WTC11 (cell line): ENCODE data around the gene AGR3. TPM values are rescaled to one million over a fixed set of nuclear protein-coding genes. Genes with fewer than 3 reads are reported as not detected.

Experiments used
- ATAC-seq: fragments of 200-7000 bp; cut with Tn5 transposase; 2 replicates; pipeline ENCODE4 v1.10.0; 2021; ENCODE audit warnings: mild to moderate bottlenecking, moderate library complexity
- CTCF ChIA-PET: fragments of 300-600 bp; sonication (Branson Sonifier 250); formaldehyde crosslinking; loops from one replicate; lab custom pipeline; 2021; ENCODE audit warnings: antibody characterized with exemption; lab: Charles Lee
- POLR2A ChIA-PET: fragments of 350-600 bp; sonication (Branson Sonifier 250); formaldehyde crosslinking; loops from one replicate; lab custom pipeline; 2021; ENCODE audit warnings: antibody characterized with exemption; lab: Charles Lee
- DNase-seq: peaks from one replicate; pipeline ENCODE4 v3.0.0; 2021; ENCODE audit warnings: low spot score
- H3K27ac Mint-ChIP-seq: 2 replicates; pipeline ENCODE4 v1.8.0; 2021; ENCODE audit warnings: mixed read lengths
- H3K27me3 Mint-ChIP-seq: 2 replicates; pipeline ENCODE4 v1.8.0; 2021; ENCODE audit warnings: low read depth, mild to moderate bottlenecking, moderate library complexity, mixed read lengths
- H3K36me3 Mint-ChIP-seq: 2 replicates; pipeline ENCODE4 v1.8.0; 2021; ENCODE audit warnings: mixed read lengths
- H3K4me1 Mint-ChIP-seq: 2 replicates; pipeline ENCODE4 v1.8.0; 2022; ENCODE audit warnings: mixed read lengths
- H3K4me3 Mint-ChIP-seq: 2 replicates; pipeline ENCODE4 v1.8.0; 2021; ENCODE audit warnings: mild to moderate bottlenecking, moderate library complexity, mixed read lengths
- H3K9me3 Mint-ChIP-seq: 2 replicates; pipeline ENCODE4 v1.8.0; 2021; ENCODE audit warnings: mixed read lengths
- ATF3 ChIP-seq: sonication (generic); formaldehyde crosslinking; conservative IDR thresholded peaks from 2 replicates; pipeline ENCODE4 v1.8.1; 2022; ENCODE audit warnings: mild to moderate bottlenecking, missing genetic modification reagents
- CBFB ChIP-seq: sonication (generic); formaldehyde crosslinking; IDR thresholded peaks from 2 replicates; pipeline ENCODE4 v1.8.1; 2022; ENCODE audit warnings: mild to moderate bottlenecking, low read depth, missing genetic modification reagents
- EMX1 ChIP-seq: fragments of 250-450 bp; sonication (Bioruptor Pico); IDR thresholded peaks from 2 replicates; pipeline ENCODE4 v1.8.0; 2021; ENCODE audit warnings: mild to moderate bottlenecking
- ESRRA ChIP-seq: sonication (generic); formaldehyde crosslinking; IDR thresholded peaks from 2 replicates; pipeline ENCODE4 v1.8.1; 2022; ENCODE audit warnings: mild to moderate bottlenecking, missing genetic modification reagents, borderline replicate concordance
- ETV6 ChIP-seq: sonication (generic); formaldehyde crosslinking; IDR thresholded peaks from 2 replicates; pipeline ENCODE4 v1.8.1; 2022; ENCODE audit warnings: mild to moderate bottlenecking, missing genetic modification reagents
- FOXK1 ChIP-seq: sonication (generic); formaldehyde crosslinking; IDR thresholded peaks from 2 replicates; pipeline ENCODE4 v1.8.0; 2022; ENCODE audit warnings: mild to moderate bottlenecking, moderate library complexity, missing genetic modification reagents
- JUN ChIP-seq: sonication (generic); formaldehyde crosslinking; IDR thresholded peaks from 2 replicates; pipeline ENCODE4 v1.8.0; 2023; ENCODE audit warnings: mild to moderate bottlenecking, missing genetic modification reagents
- MXD4 ChIP-seq: fragments of 250-450 bp; sonication (Bioruptor Pico); IDR thresholded peaks from 2 replicates; pipeline ENCODE4 v1.8.0; 2021; ENCODE audit warnings: mild to moderate bottlenecking, moderate library complexity, borderline replicate concordance
- NR3C1 ChIP-seq: sonication (generic); formaldehyde crosslinking; conservative IDR thresholded peaks from 2 replicates; pipeline ENCODE4 v1.8.1; 2023; ENCODE audit warnings: low read depth, mild to moderate bottlenecking, missing genetic modification reagents
- PRDM15 ChIP-seq: sonication (generic); formaldehyde crosslinking; IDR thresholded peaks from 2 replicates; pipeline ENCODE4 v1.8.0; 2022; ENCODE audit warnings: missing genetic modification reagents
- PRRX2 ChIP-seq: fragments of 250-450 bp; sonication (Bioruptor Pico); IDR thresholded peaks from 2 replicates; pipeline ENCODE4 v1.8.0; 2021; ENCODE audit warnings: mild to moderate bottlenecking
- TEAD4 ChIP-seq: sonication (generic); formaldehyde crosslinking; IDR thresholded peaks from 2 replicates; pipeline ENCODE4 v1.8.0; 2022; ENCODE audit warnings: mild to moderate bottlenecking, missing genetic modification reagents
- USF1 ChIP-seq: sonication (generic); formaldehyde crosslinking; IDR thresholded peaks from 2 replicates; pipeline ENCODE4 v1.8.0; 2022; ENCODE audit warnings: mild to moderate bottlenecking, missing genetic modification reagents
- ZBTB43 ChIP-seq: sonication (generic); formaldehyde crosslinking; IDR thresholded peaks from 2 replicates; pipeline ENCODE4 v1.8.1; 2023; ENCODE audit warnings: mild to moderate bottlenecking, missing genetic modification reagents
- total RNA-seq: library from RNA; stranded (reverse); gene quantifications from 3 replicates; pipeline ENCODE4 v1.2.3, GENCODE V29; 2021
- TF ChIP-seq, protein P1 (sequence below): sonication (generic); formaldehyde crosslinking; IDR thresholded peaks from 2 replicates; pipeline ENCODE4 v1.8.0; 2022; ENCODE audit warnings: mild to moderate bottlenecking, missing genetic modification reagents
- TF ChIP-seq, protein P2 (sequence below): fragments of 250-450 bp; sonication (Bioruptor Pico); conservative IDR thresholded peaks from 2 replicates; pipeline ENCODE4 v1.9.0; 2021; ENCODE audit warnings: mild to moderate bottlenecking
- TF ChIP-seq, protein P3 (sequence below): fragments of 250-450 bp; sonication (Bioruptor Pico); IDR thresholded peaks from 2 replicates; pipeline ENCODE4 v1.9.0; 2021; ENCODE audit warnings: mild to moderate bottlenecking, borderline replicate concordance
- TF ChIP-seq, protein P4 (sequence below): fragments of 250-450 bp; sonication (Bioruptor Pico); IDR thresholded peaks from 2 replicates; pipeline ENCODE4 v1.9.0; 2021; ENCODE audit warnings: mild to moderate bottlenecking

The AGR3 gene
- total RNA-seq, 1 experiment from 2014 or later = not detected

DNA sequence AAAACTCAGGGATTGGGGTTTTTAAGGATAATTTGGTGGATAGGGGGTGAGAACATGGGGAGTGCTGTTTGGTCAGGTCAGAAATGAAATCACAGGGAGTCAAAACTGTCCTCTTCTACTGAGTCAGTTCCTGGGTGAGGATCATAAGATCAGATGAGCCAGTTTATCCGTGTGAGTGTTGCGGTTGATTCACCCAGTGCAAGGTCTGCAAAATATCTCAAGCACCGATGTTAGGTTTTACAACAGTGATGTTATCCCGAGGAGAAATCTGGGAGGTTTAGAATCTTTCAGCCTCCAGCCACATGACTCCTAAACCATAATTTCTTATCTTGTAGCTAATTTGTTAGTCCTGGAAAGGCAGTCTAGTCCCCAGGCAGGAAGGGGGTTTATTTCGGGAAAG lies 45.3 kb downstream of the AGR3 start (continued):
- TF ChIP-seq CBFB (CRISPR knock-in tag) (no peak), JUN (CRISPR knock-in tag) (no peak), PRDM15 (no peak), EMX1 (CRISPR knock-in tag) (no peak)
- TF ChIP-seq, protein P1, sequence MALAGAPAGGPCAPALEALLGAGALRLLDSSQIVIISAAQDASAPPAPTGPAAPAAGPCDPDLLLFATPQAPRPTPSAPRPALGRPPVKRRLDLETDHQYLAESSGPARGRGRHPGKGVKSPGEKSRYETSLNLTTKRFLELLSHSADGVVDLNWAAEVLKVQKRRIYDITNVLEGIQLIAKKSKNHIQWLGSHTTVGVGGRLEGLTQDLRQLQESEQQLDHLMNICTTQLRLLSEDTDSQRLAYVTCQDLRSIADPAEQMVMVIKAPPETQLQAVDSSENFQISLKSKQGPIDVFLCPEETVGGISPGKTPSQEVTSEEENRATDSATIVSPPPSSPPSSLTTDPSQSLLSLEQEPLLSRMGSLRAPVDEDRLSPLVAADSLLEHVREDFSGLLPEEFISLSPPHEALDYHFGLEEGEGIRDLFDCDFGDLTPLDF (CRISPR knock-in tag) = no peak

DNA sequence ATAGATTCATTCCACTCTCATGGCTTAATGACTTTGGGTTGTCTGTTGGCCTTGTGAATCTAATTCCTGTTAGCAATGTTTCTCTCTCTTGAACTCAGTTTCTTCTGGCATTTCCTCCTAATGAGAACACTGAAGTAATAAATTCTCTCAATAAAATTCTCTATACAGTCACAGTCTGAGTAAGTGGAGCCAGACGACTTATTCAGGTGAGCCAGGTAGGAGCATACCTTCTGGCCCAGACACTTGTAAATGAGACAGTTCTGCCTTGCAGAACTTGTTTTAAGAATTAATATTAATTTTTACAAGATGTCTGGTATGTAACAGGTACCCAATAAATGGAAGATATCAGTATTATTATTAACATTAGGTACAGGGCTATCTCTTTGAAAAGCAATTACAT lies 48.4 kb downstream of the AGR3 start:
- H3K27ac Mint-ChIP-seq = no peak overlapping the region
- no peak for DNase-seq
- H3K4me1 Mint-ChIP-seq = no peaks in the 10 kb centered on the region
- H3K9me3 Mint-ChIP-seq = peaks cover 13% of the 10 kb centered on the region
- no peak for ATAC-seq
- CTCF ChIA-PET = no interaction called here
- no peaks in the 10 kb centered on the region for H3K27me3 Mint-ChIP-seq
- no peak overlapping the region for H3K4me3 Mint-ChIP-seq
- H3K36me3 Mint-ChIP-seq = no peaks in the 10 kb centered on the region
- POLR2A ChIA-PET = no interaction called here
- TF ChIP-seq TEAD4 (CRISPR knock-in tag) (no peak), ATF3 (no peak), ESRRA (CRISPR knock-in tag) (no peak), MXD4 (CRISPR knock-in tag) (no peak), ZBTB43 (no peak), FOXK1 (no peak), USF1 (CRISPR knock-in tag) (no peak), PRRX2 (CRISPR knock-in tag) (no peak), ETV6 (no peak), NR3C1 (CRISPR knock-in tag) (no peak)
- TF ChIP-seq, protein P2, sequence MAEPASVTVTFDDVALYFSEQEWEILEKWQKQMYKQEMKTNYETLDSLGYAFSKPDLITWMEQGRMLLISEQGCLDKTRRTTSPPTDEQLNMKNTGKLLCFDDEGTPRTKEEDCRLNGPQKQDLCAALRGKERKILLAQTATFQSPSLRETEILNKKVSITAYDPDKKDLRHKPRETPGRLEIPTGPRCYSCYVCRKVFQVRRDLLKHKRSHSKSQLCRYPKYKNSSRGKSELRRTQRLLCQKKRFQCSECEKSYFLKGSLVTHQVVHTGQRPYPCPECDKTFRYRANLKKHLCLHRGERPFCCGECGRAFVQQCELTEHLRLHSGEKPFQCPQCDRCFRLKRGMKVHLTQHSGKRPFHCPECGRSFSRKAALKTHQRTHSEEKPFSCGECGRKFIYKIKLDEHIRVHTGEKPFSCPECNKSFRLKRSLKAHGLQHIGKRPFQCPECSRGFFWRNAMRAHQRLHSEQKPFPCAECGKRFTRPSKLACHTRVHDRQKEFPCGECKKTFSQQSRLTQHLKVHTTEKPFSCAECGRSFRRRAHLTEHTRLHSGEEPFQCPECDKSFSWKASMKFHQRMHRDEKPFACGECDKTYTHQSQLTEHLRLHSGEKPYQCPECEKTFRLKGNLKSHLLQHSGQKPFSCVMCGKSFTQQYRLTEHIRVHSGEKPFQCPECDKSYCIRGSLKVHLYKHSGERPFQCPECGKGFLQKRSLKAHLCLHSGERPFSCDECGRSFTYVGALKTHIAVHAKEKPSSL (CRISPR knock-in tag) = no peak
- TF ChIP-seq, protein P3, sequence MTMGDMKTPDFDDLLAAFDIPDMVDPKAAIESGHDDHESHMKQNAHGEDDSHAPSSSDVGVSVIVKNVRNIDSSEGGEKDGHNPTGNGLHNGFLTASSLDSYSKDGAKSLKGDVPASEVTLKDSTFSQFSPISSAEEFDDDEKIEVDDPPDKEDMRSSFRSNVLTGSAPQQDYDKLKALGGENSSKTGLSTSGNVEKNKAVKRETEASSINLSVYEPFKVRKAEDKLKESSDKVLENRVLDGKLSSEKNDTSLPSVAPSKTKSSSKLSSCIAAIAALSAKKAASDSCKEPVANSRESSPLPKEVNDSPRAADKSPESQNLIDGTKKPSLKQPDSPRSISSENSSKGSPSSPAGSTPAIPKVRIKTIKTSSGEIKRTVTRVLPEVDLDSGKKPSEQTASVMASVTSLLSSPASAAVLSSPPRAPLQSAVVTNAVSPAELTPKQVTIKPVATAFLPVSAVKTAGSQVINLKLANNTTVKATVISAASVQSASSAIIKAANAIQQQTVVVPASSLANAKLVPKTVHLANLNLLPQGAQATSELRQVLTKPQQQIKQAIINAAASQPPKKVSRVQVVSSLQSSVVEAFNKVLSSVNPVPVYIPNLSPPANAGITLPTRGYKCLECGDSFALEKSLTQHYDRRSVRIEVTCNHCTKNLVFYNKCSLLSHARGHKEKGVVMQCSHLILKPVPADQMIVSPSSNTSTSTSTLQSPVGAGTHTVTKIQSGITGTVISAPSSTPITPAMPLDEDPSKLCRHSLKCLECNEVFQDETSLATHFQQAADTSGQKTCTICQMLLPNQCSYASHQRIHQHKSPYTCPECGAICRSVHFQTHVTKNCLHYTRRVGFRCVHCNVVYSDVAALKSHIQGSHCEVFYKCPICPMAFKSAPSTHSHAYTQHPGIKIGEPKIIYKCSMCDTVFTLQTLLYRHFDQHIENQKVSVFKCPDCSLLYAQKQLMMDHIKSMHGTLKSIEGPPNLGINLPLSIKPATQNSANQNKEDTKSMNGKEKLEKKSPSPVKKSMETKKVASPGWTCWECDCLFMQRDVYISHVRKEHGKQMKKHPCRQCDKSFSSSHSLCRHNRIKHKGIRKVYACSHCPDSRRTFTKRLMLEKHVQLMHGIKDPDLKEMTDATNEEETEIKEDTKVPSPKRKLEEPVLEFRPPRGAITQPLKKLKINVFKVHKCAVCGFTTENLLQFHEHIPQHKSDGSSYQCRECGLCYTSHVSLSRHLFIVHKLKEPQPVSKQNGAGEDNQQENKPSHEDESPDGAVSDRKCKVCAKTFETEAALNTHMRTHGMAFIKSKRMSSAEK = no peak
- TF ChIP-seq, protein P4, sequence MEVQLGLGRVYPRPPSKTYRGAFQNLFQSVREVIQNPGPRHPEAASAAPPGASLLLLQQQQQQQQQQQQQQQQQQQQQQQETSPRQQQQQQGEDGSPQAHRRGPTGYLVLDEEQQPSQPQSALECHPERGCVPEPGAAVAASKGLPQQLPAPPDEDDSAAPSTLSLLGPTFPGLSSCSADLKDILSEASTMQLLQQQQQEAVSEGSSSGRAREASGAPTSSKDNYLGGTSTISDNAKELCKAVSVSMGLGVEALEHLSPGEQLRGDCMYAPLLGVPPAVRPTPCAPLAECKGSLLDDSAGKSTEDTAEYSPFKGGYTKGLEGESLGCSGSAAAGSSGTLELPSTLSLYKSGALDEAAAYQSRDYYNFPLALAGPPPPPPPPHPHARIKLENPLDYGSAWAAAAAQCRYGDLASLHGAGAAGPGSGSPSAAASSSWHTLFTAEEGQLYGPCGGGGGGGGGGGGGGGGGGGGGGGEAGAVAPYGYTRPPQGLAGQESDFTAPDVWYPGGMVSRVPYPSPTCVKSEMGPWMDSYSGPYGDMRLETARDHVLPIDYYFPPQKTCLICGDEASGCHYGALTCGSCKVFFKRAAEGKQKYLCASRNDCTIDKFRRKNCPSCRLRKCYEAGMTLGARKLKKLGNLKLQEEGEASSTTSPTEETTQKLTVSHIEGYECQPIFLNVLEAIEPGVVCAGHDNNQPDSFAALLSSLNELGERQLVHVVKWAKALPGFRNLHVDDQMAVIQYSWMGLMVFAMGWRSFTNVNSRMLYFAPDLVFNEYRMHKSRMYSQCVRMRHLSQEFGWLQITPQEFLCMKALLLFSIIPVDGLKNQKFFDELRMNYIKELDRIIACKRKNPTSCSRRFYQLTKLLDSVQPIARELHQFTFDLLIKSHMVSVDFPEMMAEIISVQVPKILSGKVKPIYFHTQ = no peak
